ENCODE results near the gene SOX13.

Gene SOX13

DNA sequence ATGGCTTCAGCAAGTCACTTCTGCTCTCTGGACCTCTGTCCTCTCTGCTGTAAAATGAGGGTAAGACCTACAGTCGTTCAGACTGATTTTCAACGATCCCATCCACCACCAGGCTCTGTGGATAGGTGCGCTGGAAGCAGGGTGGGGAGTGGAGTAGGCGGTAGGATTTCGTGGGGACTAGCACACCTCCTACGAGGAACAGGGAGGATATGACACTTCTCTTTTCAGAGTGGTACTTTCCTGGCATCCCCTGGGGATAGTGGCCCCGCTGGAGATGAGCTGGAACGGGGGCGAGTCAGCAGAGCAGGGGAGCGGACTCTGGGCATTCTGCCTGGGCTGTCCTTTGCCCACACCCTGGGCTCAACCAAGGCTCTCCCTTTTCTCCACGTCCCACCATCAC lies 61.2 kb downstream of the SOX13 start:
- H3K27ac ChIP-seq: no peak overlapping the region
- no peak for TF ChIP-seq ZFX (IDR thresholded peaks at IDR 0.05; ENCODE audit: borderline replicate concordance)
- TF ChIP-seq, protein P1, sequence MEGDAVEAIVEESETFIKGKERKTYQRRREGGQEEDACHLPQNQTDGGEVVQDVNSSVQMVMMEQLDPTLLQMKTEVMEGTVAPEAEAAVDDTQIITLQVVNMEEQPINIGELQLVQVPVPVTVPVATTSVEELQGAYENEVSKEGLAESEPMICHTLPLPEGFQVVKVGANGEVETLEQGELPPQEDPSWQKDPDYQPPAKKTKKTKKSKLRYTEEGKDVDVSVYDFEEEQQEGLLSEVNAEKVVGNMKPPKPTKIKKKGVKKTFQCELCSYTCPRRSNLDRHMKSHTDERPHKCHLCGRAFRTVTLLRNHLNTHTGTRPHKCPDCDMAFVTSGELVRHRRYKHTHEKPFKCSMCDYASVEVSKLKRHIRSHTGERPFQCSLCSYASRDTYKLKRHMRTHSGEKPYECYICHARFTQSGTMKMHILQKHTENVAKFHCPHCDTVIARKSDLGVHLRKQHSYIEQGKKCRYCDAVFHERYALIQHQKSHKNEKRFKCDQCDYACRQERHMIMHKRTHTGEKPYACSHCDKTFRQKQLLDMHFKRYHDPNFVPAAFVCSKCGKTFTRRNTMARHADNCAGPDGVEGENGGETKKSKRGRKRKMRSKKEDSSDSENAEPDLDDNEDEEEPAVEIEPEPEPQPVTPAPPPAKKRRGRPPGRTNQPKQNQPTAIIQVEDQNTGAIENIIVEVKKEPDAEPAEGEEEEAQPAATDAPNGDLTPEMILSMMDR (IDR thresholded peaks at IDR 0.05): no peak

DNA sequence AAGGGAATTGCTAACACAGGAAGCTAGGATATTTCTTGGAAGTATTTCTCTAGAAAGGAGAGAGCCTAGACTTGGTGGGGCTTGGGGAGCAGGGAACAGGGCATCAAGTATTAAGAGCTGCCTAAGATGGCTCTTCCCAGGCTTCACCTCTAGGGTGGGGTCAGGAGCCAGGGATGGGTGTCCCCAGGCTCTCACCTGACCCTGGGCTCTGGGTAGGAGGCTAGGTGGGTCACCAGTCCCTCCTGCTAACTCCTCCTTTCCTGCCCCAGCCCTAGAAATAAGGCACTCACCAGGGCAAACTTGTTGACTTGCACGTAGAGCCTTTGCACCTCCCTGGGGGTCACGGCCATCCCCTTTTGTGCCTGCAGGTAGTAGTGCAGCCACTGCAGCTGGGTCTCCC lies 63.9 kb downstream of the SOX13 start:
- no peak for TF ChIP-seq ZFX (IDR thresholded peaks at IDR 0.05; ENCODE audit: borderline replicate concordance)
- no peak overlapping the region for H3K27ac ChIP-seq

DNA sequence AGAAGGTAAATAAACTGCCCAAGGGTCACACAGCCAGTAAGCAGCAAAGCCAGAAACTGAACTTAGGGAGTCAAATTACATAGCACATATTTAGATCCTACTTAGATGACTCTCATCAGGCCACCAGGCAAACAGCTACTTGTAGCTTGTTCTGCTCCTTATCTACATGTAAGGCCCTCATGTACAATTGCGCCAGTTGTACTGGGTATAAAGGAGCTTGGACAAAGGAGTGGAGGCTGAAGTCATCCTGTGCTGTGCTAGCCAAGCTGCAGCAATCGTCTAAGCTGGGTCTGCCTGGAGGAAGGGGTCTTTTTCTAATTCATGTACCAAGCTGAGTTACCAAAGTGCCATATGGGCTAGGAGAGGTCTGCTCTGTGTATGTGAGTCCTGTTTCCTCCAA lies 66.2 kb downstream of the SOX13 start:
- no peak for TF ChIP-seq ZFX (IDR thresholded peaks at IDR 0.05; ENCODE audit: borderline replicate concordance)
- TF ChIP-seq, protein P1 (IDR thresholded peaks at IDR 0.05): no peak
- no peak overlapping the region for H3K27ac ChIP-seq

DNA sequence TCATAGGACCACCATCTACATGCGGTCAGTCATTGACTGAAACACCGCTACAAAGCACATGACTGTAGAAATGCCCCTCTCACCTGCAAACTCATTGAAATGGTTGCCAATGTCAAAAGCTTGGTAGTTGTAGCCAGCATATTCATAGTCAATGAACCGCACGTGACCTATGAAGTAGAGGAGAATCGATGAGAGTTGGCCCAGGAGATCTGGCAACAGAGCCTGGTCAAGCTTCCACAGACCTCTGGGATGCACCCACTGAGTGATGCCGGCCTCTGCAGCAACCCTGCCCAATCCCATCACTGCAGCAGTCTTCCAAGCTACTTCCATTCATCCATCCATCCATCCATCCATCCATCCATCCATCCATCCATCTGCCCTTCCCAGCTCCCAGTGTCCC lies 67.0 kb downstream of the SOX13 start:
- H3K27ac ChIP-seq: no peak overlapping the region
- TF ChIP-seq ZFX (IDR thresholded peaks at IDR 0.05; ENCODE audit: borderline replicate concordance): no peak
- TF ChIP-seq, protein P1 (IDR thresholded peaks at IDR 0.05): no peak

DNA sequence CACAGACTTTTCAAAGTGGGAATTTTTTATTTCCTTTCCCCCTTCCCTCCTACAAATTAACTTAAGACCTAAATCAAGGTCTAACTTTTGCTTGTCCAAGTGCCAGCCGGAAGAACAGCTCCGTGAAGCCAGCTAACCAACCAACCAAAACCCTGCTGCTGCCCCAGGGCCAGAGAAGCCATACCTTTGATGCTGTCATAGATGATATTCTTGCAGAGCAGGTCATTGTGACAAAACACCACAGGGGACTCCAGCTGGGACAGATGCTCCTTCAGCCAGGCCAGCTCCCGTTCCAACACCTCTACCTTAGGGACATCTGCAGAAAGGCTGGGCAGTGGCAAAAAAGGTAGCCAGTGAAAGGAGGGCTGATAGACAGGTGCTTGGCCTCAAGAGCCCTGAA lies 68.2 kb downstream of the SOX13 start:
- TF ChIP-seq, protein P1 (IDR thresholded peaks at IDR 0.05): no peak
- no peak for TF ChIP-seq ZFX (IDR thresholded peaks at IDR 0.05; ENCODE audit: borderline replicate concordance)
- no peak overlapping the region for H3K27ac ChIP-seq

DNA sequence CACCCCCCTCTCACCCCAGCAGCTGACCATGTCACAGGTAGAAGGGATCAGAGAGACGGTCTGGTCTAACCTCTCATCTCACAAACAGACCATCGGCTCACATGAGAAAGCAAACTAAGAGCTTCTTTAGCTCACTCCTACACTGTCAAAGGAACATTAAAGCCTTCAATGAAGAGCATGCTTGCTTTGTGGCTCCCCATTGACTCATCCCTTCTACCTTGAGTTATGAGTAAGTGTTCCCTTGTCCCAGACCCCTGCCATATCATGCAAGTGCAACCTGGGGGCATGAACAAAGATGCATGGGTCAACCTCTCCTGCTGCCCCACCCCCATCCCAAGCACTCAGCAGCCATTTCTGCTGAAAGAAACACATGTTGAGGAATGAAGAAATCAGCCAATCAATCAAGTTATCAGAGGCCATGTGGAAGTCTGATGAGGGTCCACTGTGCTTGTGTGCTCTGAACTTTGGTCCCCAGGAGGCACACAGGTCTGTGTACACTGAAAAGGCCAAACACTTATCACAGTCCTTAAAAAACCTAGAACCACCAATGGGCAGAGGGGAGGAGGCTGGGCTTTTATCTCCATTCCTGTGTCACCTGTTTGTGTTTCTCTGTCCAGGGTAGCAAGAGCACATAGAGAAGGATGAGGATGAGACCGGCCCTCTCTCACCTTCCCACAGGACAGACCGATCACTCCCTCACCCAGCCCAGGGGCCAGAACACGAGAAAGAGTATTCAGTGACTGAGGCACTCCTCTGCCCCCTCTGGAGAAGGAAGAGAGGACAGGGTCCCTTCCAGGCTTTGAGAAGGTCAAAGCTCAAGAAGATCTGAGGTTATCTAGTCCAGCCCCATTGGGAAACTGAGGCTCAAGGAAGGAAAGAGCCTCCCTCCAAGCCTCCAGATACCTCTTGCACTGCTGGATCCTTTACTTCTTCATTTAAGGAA lies 69.4 kb downstream of the SOX13 start:
- no peak for TF ChIP-seq ZFX (IDR thresholded peaks at IDR 0.05; ENCODE audit: borderline replicate concordance)
- TF ChIP-seq, protein P1 (IDR thresholded peaks at IDR 0.05): no peak
- no peak overlapping the region for H3K27ac ChIP-seq

DNA sequence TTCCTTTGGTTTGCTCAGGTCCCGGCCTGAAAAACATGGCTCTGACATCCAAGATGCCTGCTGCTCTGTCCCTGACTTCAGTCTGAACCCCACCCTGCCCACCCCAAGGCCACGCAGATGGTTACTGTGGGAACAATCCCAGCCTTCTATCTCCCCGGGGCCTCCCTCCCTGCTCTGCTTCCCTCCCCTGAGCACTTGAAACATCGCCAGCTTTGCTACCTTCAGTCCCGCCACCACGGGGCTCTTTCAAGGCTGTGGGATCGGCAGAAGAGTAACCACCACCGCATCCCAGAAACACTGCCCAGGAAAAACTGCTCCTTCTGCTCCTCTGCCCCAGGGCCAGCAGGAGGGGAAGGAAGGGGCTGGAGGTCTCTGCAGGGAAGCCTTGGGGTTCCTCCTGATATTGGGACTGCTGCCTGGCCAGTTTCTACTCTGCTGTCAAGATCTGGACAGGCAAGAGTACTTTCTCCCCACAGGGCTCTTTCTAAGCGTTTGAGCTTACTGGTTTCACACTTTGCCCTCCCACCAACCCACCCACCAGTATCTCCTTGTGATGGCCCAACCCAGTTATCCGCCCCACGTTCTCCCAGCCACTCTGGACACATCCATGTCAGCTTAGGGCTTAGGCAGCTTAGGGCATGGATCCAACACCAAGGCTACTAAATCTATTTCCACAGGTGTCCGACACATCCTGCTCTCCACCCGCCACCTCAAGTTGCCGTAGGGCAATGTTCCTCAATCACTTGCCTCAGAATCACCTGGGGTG lies 70.5 kb downstream of the SOX13 start:
- H3K27ac ChIP-seq: no peak overlapping the region
- no peak for TF ChIP-seq ZFX (IDR thresholded peaks at IDR 0.05; ENCODE audit: borderline replicate concordance)
- TF ChIP-seq, protein P1 (IDR thresholded peaks at IDR 0.05): no peak
